SK-N-SH (cell line): ENCODE data around the gene IL4R. TPM values are rescaled to one million over a fixed set of nuclear protein-coding genes. Genes with fewer than 3 reads are reported as not detected.

Experiments
- CTCF ChIA-PET: fragments of 300-600, 350-600 bp; formaldehyde crosslinking; extraction: SDS; loops from one replicate; lab custom pipeline; 2021; lab: Yijun Ruan, JAX
- POLR2A ChIA-PET: fragments of 350-600 bp; sonication (Branson Sonifier 250); formaldehyde crosslinking; extraction: SDS; loops from one replicate; lab custom pipeline; 2020; ENCODE audit warnings: antibody characterized with exemption, inconsistent platforms; lab: Yijun Ruan, JAX
- DNase-seq: peaks from one replicate; pipeline ENCODE4 v3.0.0; 2012
- H2AFZ ChIP-seq: fragments of 200-600 bp; sonication (generic); 2 replicates; pipeline ENCODE4 v1.8.1; 2016; ENCODE audit warnings: antibody characterized with exemption, mild to moderate bottlenecking, low read depth
- H3F3A ChIP-seq: fragments of 200-600 bp; sonication (generic); replicated peaks from 2 replicates; pipeline ENCODE3; 2016; ENCODE audit warnings: antibody characterized with exemption, mild to moderate bottlenecking; ENCODE audit not compliant: insufficient read depth
- H3K27ac ChIP-seq, 2 experiments: fragments of 200-500 bp in 1 of 2; fragments of 200-600 bp in 1 of 2; sonication (Bioruptor generic) in 1 of 2; sonication (generic), shearing (Covaris generic) in 1 of 2; 2 replicates each; pipeline versions ENCODE4 v1.5.1 to v1.6.1; 2014 to 2016; ENCODE audit warnings: low read depth in 2 of 2, inconsistent platforms in 1 of 2, low read length in 1 of 2, mild to moderate bottlenecking in 1 of 2, mixed read lengths in 1 of 2
- H3K27me3 ChIP-seq: fragments of 200-600 bp; sonication (generic), shearing (Covaris generic); 2 replicates; pipeline ENCODE4 v1.6.1; 2016; ENCODE audit warnings: mixed run types; ENCODE audit not compliant: insufficient read depth
- H3K36me3 ChIP-seq, 2 experiments: fragments of 200-500 bp in 1 of 2; fragments of 200-600 bp in 1 of 2; sonication (Bioruptor generic) in 1 of 2; sonication (generic) in 1 of 2; replicated peaks in 1 of 2; 2 replicates each; pipeline versions ENCODE3 to v1.5.1; 2014 to 2016; ENCODE audit warnings: low read length in 1 of 2, mild to moderate bottlenecking in 1 of 2; ENCODE audit not compliant: insufficient read depth in 2 of 2, control insufficient read depth in 1 of 2
- H3K4me1 ChIP-seq, 2 experiments: fragments of 200-500 bp in 1 of 2; fragments of 200-600 bp in 1 of 2; sonication (Bioruptor generic) in 1 of 2; sonication (generic), shearing (Covaris generic) in 1 of 2; 2 replicates each; pipeline versions ENCODE4 v1.5.1 to v1.6.1; 2014 to 2016; ENCODE audit warnings: low read depth in 1 of 2, low read length in 1 of 2, mixed run types in 1 of 2; ENCODE audit not compliant: insufficient read depth in 2 of 2, control insufficient read depth in 1 of 2
- H3K4me2 ChIP-seq: fragments of 200-600 bp; sonication (generic), shearing (Covaris generic); 2 replicates; pipeline ENCODE4 v1.6.1; 2017; ENCODE audit warnings: mixed run types
- H3K4me3 ChIP-seq, 2 experiments: fragments of 200-500 bp in 1 of 2; fragments of 200-600 bp in 1 of 2; sonication (Bioruptor generic) in 1 of 2; sonication (generic), shearing (Covaris generic) in 1 of 2; 2 replicates each; pipeline versions ENCODE4 v1.5.1 to v1.8.1; 2014 to 2016; ENCODE audit warnings: low read depth in 2 of 2, inconsistent platforms in 1 of 2, low read length in 1 of 2, mild to moderate bottlenecking in 1 of 2, mixed read lengths in 1 of 2, moderate library complexity in 1 of 2
- H3K79me2 ChIP-seq: fragments of 200-600 bp; sonication (generic); 2 replicates; pipeline ENCODE4 v1.8.1; 2017; ENCODE audit warnings: mild to moderate bottlenecking; ENCODE audit not compliant: insufficient read depth
- H3K9ac ChIP-seq: fragments of 200-600 bp; sonication (generic); 2 replicates; pipeline ENCODE4 v1.6.1; 2017; ENCODE audit warnings: mixed run types
- H3K9me2 ChIP-seq: fragments of 200-600 bp; sonication (generic); 2 replicates; pipeline ENCODE4 v1.6.1; 2017; ENCODE audit warnings: mixed run types
- H3K9me3 ChIP-seq: fragments of 200-600 bp; sonication (generic); 2 replicates; pipeline ENCODE4 v1.6.1; 2017; ENCODE audit warnings: mixed run types, mild to moderate bottlenecking, moderate library complexity
- H4K20me1 ChIP-seq: fragments of 200-600 bp; sonication (generic); 2 replicates; pipeline ENCODE4 v1.6.1; 2017; ENCODE audit warnings: mild to moderate bottlenecking, mixed run types; ENCODE audit not compliant: insufficient read depth
- ELF1 ChIP-seq: IDR thresholded peaks from 2 replicates; pipeline ENCODE4 v1.4.0; 2012
- EZH2phosphoT487 ChIP-seq: fragments of 200-600 bp; sonication (generic); IDR thresholded peaks from 2 replicates; pipeline ENCODE4 v1.6.1; 2017; ENCODE audit warnings: low read depth, mixed run types, mild to moderate bottlenecking, antibody characterized with exemption, moderate library complexity, borderline replicate concordance
- JUND ChIP-seq: IDR thresholded peaks from 2 replicates; pipeline ENCODE4 v1.4.0; 2012
- MAX ChIP-seq: IDR thresholded peaks from 2 replicates; pipeline ENCODE4 v1.4.0; 2012; ENCODE audit warnings: low read depth
- NFIC ChIP-seq: IDR thresholded peaks from 2 replicates; pipeline ENCODE4 v1.4.0; 2012; ENCODE audit warnings: borderline replicate concordance
- NRF1 ChIP-seq: IDR thresholded peaks from 2 replicates; pipeline ENCODE4 v1.6.1; 2012; ENCODE audit warnings: low read depth, mild to moderate bottlenecking, low read length
- RFX5 ChIP-seq: IDR thresholded peaks from 2 replicates; pipeline ENCODE4 v1.6.1; 2012; ENCODE audit warnings: mild to moderate bottlenecking, improper control_type of control experiment, low read length
- SIN3A ChIP-seq: IDR thresholded peaks from 2 replicates; pipeline ENCODE4 v1.6.1; 2012; ENCODE audit warnings: low read depth, mild to moderate bottlenecking, low read length, moderate library complexity, borderline replicate concordance
- SMC3 ChIP-seq: IDR thresholded peaks from 2 replicates; pipeline ENCODE4 v1.6.1; 2012; ENCODE audit warnings: low read depth, low read length, improper control_type of control experiment
- TAF1 ChIP-seq: IDR thresholded peaks from 2 replicates; pipeline ENCODE4 v1.6.1; 2012; ENCODE audit warnings: low read depth, mild to moderate bottlenecking, low read length, moderate library complexity, borderline replicate concordance
- TEAD4 ChIP-seq: IDR thresholded peaks from 2 replicates; pipeline ENCODE4 v1.4.0; 2012; ENCODE audit warnings: mild to moderate bottlenecking, borderline replicate concordance; ENCODE audit not compliant: insufficient read depth
- ZBTB33 ChIP-seq: IDR thresholded peaks from 2 replicates; pipeline ENCODE4 v1.4.0; 2012; ENCODE audit warnings: low read depth, borderline replicate concordance
- WGBS: methylation state at CpG from one replicate; pipeline ENCODE4 v1.1.6; 2017; ENCODE audit warnings: low lambda C conversion rate; 5-methylcytosine and 5-hydroxymethylcytosine counted together
- polyA plus RNA-seq, 3 experiments: library from polyadenylated mRNA; depleted of rRNA; stranded (reverse); fragments of >200 nt; gene quantifications; 2 replicates each; pipeline ENCODE4 v1.2.3, GENCODE V29; 2012
- TF ChIP-seq, protein P1 (sequence below): fragments of 150-350 bp; IDR thresholded peaks from 2 replicates; pipeline ENCODE4 v1.6.1; 2016; ENCODE audit warnings: mild to moderate bottlenecking, low read depth, low read length
- TF ChIP-seq, protein P2 (sequence below): fragments of 150-350 bp; IDR thresholded peaks from 2 replicates; pipeline ENCODE4 v1.6.1; 2017; ENCODE audit warnings: antibody characterized with exemption, low read length, low read depth, borderline replicate concordance

IL4R gene
- polyA plus RNA-seq, 1 of the 3 experiments (the other 2 are of a cell fraction) = 16.1 TPM

DNA sequence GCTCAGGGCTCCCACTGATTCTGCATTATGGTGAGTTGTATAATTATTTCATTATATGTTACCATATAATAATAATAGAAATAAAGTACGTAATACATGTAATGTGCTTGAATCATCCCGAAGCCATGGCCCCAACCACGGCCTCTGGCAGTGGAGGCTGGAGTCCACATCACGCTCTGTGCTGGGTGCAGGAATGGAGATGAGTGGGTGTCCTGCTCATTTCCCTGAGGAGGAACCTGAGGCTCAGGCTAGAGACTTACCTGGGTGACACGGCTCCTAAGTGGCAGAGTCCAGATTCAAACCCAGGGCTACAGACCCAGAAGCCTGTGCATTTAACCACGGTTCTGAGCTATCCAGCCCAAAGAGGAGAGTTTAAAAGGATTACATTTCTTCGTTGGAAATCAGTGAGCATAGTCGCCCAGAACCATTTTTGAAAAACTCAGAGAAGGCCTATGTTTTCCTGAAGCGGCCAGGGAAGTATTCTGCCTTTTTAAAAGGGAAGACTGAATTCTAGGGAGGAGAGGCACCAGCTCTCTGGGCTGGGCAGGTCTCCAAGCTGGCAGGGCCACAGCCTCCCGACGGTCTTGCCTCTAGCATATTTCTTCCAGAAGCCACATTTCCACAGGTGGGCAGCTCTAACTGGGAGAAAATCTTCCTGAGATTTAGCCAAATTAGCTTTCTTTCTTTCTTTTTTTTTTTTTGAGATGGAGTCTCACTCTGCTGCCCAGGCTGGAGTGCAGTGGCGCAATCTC lies 6.7 kb downstream of the IL4R start:
- Histone ChIP-seq H3K79me2 (peaks cover 94% of the 10 kb centered on the region), H3K9me3 (no peaks in the 10 kb centered on the region)
- TF ChIP-seq, protein P1, sequence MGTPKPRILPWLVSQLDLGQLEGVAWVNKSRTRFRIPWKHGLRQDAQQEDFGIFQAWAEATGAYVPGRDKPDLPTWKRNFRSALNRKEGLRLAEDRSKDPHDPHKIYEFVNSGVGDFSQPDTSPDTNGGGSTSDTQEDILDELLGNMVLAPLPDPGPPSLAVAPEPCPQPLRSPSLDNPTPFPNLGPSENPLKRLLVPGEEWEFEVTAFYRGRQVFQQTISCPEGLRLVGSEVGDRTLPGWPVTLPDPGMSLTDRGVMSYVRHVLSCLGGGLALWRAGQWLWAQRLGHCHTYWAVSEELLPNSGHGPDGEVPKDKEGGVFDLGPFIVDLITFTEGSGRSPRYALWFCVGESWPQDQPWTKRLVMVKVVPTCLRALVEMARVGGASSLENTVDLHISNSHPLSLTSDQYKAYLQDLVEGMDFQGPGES = no peak
- TF ChIP-seq RFX5 = no peak
- TF ChIP-seq NRF1 = no peak
- TF ChIP-seq, protein P2, sequence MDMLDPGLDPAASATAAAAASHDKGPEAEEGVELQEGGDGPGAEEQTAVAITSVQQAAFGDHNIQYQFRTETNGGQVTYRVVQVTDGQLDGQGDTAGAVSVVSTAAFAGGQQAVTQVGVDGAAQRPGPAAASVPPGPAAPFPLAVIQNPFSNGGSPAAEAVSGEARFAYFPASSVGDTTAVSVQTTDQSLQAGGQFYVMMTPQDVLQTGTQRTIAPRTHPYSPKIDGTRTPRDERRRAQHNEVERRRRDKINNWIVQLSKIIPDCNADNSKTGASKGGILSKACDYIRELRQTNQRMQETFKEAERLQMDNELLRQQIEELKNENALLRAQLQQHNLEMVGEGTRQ = no peak
- no peak for TF ChIP-seq TEAD4
- TF ChIP-seq ELF1 = no peak
- no peak for TF ChIP-seq ZBTB33
- TF ChIP-seq NFIC = no peak
- no peak for TF ChIP-seq TAF1
- no peak for TF ChIP-seq MAX
- no peak for TF ChIP-seq SMC3
- TF ChIP-seq JUND = no peak
- no peak for TF ChIP-seq SIN3A
- no peak for TF ChIP-seq EZH2phosphoT487
- TF ChIP-seq, all 33 proteins: peak for 0
- Histone ChIP-seq H3F3A (peaks cover under 1% of the 10 kb centered on the region), H3K27me3 (no peaks in the 10 kb centered on the region), H2AFZ (no peak overlapping the region), H3K4me2 (no peak overlapping the region), H3K27ac (no peak overlapping the region), H4K20me1 (peaks cover 14% of the 10 kb centered on the region; the same call in 1 of the 2 replicates), H3K4me3 (no peak overlapping the region), H3K9me2 (no peaks in the 10 kb centered on the region), H3K9ac (no peak overlapping the region), H3K36me3 (peaks cover 0 to 3% of the 10 kb centered on the region in 2 experiments), H3K4me1 (peaks cover 0 to 3% of the 10 kb centered on the region in 2 experiments; a peak in 3 of 4 replicates)
- POLR2A ChIA-PET = no interaction called here
- 95% methylated on average over 10 of the region's 12 CpGs for WGBS
- CTCF ChIA-PET = no interaction called here
- DNase-seq = no peak
